OCI-LY7 (cell line): ENCODE data around the gene DNAH14.

Experiments
- EZH2phosphoT487 ChIP-seq: fragments of 200-600 bp; sonication (generic); IDR thresholded peaks from 2 replicates; pipeline ENCODE4 v1.6.1; 2018; ENCODE audit warnings: low read depth, borderline replicate concordance, mild to moderate bottlenecking, mixed run types, antibody characterized with exemption, low read length, moderate library complexity, mixed read lengths
- TF ChIP-seq, protein P1 (sequence below): fragments of 200-600 bp; sonication (generic); conservative IDR thresholded peaks from 2 replicates; pipeline ENCODE4 v1.5.1; 2014; ENCODE audit warnings: mild to moderate bottlenecking, antibody characterized with exemption, low read length, moderate library complexity, mixed read lengths

DNA sequence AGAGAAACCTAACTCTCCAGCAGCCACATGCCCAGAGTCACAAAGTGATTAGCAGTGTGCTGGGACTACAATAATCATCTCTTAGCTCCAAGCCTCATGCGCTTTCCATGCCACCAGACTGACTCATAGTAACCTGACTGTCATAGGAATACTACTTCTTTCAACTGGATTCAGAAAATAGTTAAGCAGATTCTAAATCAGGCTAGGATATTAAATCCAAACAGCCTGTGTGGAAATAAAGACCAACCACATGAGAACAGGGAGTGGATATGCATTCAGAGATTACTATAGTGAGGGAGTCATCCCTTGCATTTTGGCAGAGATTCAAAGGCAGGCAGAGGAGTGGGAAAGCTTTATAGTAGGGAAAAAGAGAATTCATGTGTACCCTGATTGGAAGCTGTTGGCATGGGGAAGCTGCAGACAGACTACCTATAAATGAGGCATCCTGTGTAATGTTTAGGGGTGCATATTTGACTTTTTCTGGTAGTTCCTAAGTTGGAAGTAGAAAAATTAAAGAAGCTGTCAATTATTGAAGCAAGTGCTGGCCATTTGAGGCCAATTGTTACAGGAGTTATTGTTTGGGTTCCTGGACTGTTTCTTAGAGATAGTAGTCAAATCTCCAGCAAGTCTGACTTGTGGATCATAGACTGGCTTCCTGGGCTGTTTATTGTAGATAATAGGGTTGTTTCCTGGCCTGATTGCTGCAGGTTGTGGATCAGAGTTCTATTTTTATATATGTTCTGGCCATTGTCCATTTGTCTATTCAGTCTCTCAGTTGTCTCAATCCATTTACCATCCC, 31.7 kb upstream of the DNAH14 start:
- TF ChIP-seq, protein P1, sequence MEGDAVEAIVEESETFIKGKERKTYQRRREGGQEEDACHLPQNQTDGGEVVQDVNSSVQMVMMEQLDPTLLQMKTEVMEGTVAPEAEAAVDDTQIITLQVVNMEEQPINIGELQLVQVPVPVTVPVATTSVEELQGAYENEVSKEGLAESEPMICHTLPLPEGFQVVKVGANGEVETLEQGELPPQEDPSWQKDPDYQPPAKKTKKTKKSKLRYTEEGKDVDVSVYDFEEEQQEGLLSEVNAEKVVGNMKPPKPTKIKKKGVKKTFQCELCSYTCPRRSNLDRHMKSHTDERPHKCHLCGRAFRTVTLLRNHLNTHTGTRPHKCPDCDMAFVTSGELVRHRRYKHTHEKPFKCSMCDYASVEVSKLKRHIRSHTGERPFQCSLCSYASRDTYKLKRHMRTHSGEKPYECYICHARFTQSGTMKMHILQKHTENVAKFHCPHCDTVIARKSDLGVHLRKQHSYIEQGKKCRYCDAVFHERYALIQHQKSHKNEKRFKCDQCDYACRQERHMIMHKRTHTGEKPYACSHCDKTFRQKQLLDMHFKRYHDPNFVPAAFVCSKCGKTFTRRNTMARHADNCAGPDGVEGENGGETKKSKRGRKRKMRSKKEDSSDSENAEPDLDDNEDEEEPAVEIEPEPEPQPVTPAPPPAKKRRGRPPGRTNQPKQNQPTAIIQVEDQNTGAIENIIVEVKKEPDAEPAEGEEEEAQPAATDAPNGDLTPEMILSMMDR = no peak
- TF ChIP-seq EZH2phosphoT487 = no peak
